H9 (cell line): ENCODE data around the gene ALDH1L1. TPM values are rescaled to one million over a fixed set of nuclear protein-coding genes. Genes with fewer than 3 reads are reported as not detected.

ENCODE experiments used
- DNase-seq: peaks from one replicate; pipeline ENCODE4 v3.0.0-alpha.2; 2017
- H2AFZ ChIP-seq: one replicate; pipeline ENCODE4 v1.6.1; 2013; ENCODE audit warnings: mild to moderate bottlenecking, low read length, control low read depth, moderate library complexity
- H2AK5ac ChIP-seq: 2 replicates; pipeline ENCODE4 v1.6.1; 2013; ENCODE audit warnings: low read length, control low read depth, mixed read lengths; ENCODE audit not compliant: insufficient read length
- H2BK120ac ChIP-seq: one replicate; pipeline ENCODE4 v1.6.1; 2013; ENCODE audit warnings: low read depth, mild to moderate bottlenecking, low read length, control low read depth, inconsistent platforms; ENCODE audit not compliant: poor library complexity, severe bottlenecking
- H2BK12ac ChIP-seq: 2 replicates; pipeline ENCODE4 v1.6.1; 2013; ENCODE audit warnings: low read length, control low read depth, mixed read lengths, low read depth; ENCODE audit not compliant: insufficient read length
- H2BK15ac ChIP-seq: 2 replicates; pipeline ENCODE4 v1.6.1; 2013; ENCODE audit warnings: low read depth, low read length, control low read depth
- H2BK20ac ChIP-seq: one replicate; pipeline ENCODE4 v1.6.1; 2013; ENCODE audit warnings: low read depth, mild to moderate bottlenecking, low read length, control low read depth, inconsistent platforms; ENCODE audit not compliant: poor library complexity, severe bottlenecking
- H2BK5ac ChIP-seq: 2 replicates; pipeline ENCODE4 v1.6.1; 2013; ENCODE audit warnings: low read length, control low read depth, mixed read lengths; ENCODE audit not compliant: insufficient read length
- H3K14ac ChIP-seq: 2 replicates; pipeline ENCODE4 v1.6.1; 2013; ENCODE audit warnings: low read length, control low read depth; ENCODE audit not compliant: insufficient read depth
- H3K18ac ChIP-seq: 2 replicates; pipeline ENCODE4 v1.6.1; 2013; ENCODE audit warnings: low read depth, mild to moderate bottlenecking, mixed read lengths, low read length, control low read depth; ENCODE audit not compliant: insufficient read length
- H3K23ac ChIP-seq: 2 replicates; pipeline ENCODE4 v1.6.1; 2013; ENCODE audit warnings: low read length, control low read depth, mixed read lengths, low read depth; ENCODE audit not compliant: insufficient read length
- H3K23me2 ChIP-seq: 2 replicates; pipeline ENCODE4 v1.6.1; 2013; ENCODE audit warnings: low read depth, mild to moderate bottlenecking, mixed read lengths, low read length, control low read depth; ENCODE audit not compliant: insufficient read length, poor library complexity, severe bottlenecking
- H3K27ac ChIP-seq: 2 replicates; pipeline ENCODE4 v1.5.1; 2013; ENCODE audit warnings: low read length, control low read depth, mixed read lengths, low read depth; ENCODE audit not compliant: insufficient read length
- H3K27me3 ChIP-seq: 2 replicates; pipeline ENCODE4 v1.6.1; 2013; ENCODE audit warnings: low read length, control low read depth, inconsistent platforms; ENCODE audit not compliant: insufficient read depth
- H3K4ac ChIP-seq: 2 replicates; pipeline ENCODE4 v1.6.1; 2013; ENCODE audit warnings: low read depth, mild to moderate bottlenecking, control low read depth, inconsistent platforms, low read length, moderate library complexity
- H3K4me1 ChIP-seq: 2 replicates; pipeline ENCODE4 v1.6.1; 2013; ENCODE audit warnings: low read length, control low read depth, inconsistent platforms; ENCODE audit not compliant: insufficient read depth
- H3K4me2 ChIP-seq: 2 replicates; pipeline ENCODE4 v1.6.1; 2013; ENCODE audit warnings: low read length, control low read depth, mixed read lengths; ENCODE audit not compliant: insufficient read length, insufficient read depth
- H3K56ac ChIP-seq: 2 replicates; pipeline ENCODE4 v1.6.1; 2013; ENCODE audit warnings: low read depth, mild to moderate bottlenecking, mixed read lengths, low read length, control low read depth; ENCODE audit not compliant: insufficient read length
- H3K79me1 ChIP-seq: 2 replicates; pipeline ENCODE4 v1.6.1; 2013; ENCODE audit warnings: low read depth, mild to moderate bottlenecking, moderate library complexity, low read length, control low read depth, inconsistent platforms; ENCODE audit not compliant: insufficient read depth, poor library complexity, severe bottlenecking
- H3K79me2 ChIP-seq: 2 replicates; pipeline ENCODE4 v1.6.1; 2013; ENCODE audit warnings: low read length, control low read depth, inconsistent platforms; ENCODE audit not compliant: insufficient read depth
- H3K9ac ChIP-seq: 2 replicates; pipeline ENCODE4 v1.6.1; 2013; ENCODE audit warnings: low read length, control low read depth, mixed read lengths; ENCODE audit not compliant: insufficient read length; ENCODE audit errors: extremely low read depth
- H3K9me3 ChIP-seq: one replicate; pipeline ENCODE4 v1.6.1; 2013; ENCODE audit warnings: low read depth, low read length, inconsistent platforms; ENCODE audit not compliant: control insufficient read depth
- H3T11ph ChIP-seq: one replicate; pipeline ENCODE4 v1.6.1; 2013; ENCODE audit warnings: mild to moderate bottlenecking, low read length, control low read depth, inconsistent platforms
- H4K20me1 ChIP-seq: one replicate; pipeline ENCODE4 v1.6.1; 2013; ENCODE audit not compliant: control insufficient read depth, insufficient read length, insufficient read depth
- H4K5ac ChIP-seq: 2 replicates; pipeline ENCODE4 v1.6.1; 2013; ENCODE audit warnings: low read depth, mild to moderate bottlenecking, mixed read lengths, low read length, control low read depth; ENCODE audit not compliant: insufficient read length
- H4K8ac ChIP-seq: replicated peaks from 2 replicates; pipeline ENCODE4 v1.6.1; 2013; ENCODE audit warnings: low read length, control low read depth, mixed read lengths, low read depth; ENCODE audit not compliant: insufficient read length
- H4K91ac ChIP-seq: 2 replicates; pipeline ENCODE4 v1.6.1; 2013; ENCODE audit warnings: low read depth, mild to moderate bottlenecking, moderate library complexity, mixed read lengths, low read length, control low read depth; ENCODE audit not compliant: insufficient read length
- H3K27ac Mint-ChIP-seq, 3 experiments: 2 replicates in 2 of 3; 3 replicates in 1 of 3; pipeline ENCODE4 v1.8.0; 2020 to 2021; ENCODE audit warnings: mixed read lengths in 3 of 3, mild to moderate bottlenecking in 1 of 3, moderate library complexity in 1 of 3
- H3K27me3 Mint-ChIP-seq: 2 replicates; pipeline ENCODE4 v1.8.0; 2021; ENCODE audit warnings: low read depth, mild to moderate bottlenecking, moderate library complexity, mixed read lengths
- H3K36me3 Mint-ChIP-seq, 3 experiments: 2 replicates in 2 of 3; 3 replicates in 1 of 3; pipeline ENCODE4 v1.8.0; 2020 to 2021; ENCODE audit warnings: low read depth in 3 of 3, mixed read lengths in 3 of 3; ENCODE audit not compliant: insufficient read depth in 1 of 3
- H3K4me1 Mint-ChIP-seq, 2 experiments: 2 replicates each; pipeline ENCODE4 v1.8.0; 2020; ENCODE audit warnings: mixed read lengths in 2 of 2
- H3K4me3 Mint-ChIP-seq, 2 experiments: 2 replicates in 1 of 2; 3 replicates in 1 of 2; pipeline ENCODE4 v1.8.0; 2020 to 2021; ENCODE audit warnings: mild to moderate bottlenecking in 2 of 2, mixed read lengths in 2 of 2, moderate library complexity in 1 of 2
- H3K9me3 Mint-ChIP-seq, 2 experiments: 2 replicates in 1 of 2; 3 replicates in 1 of 2; pipeline ENCODE4 v1.8.0; 2020; ENCODE audit warnings: mild to moderate bottlenecking in 2 of 2, mixed read lengths in 2 of 2, moderate library complexity in 1 of 2
- CTCF ChIP-seq: fragments of 200-600 bp; sonication (generic); conservative IDR thresholded peaks from 3 replicates; pipeline ENCODE4 v1.8.0; 2021; ENCODE audit warnings: antibody characterized with exemption, mild to moderate bottlenecking
- WGBS: extraction: QIAGEN DNeasy Blood & Tissue Kit; methylation state at CpG from one replicate; pipeline ENCODE4 v1.1.7; 2013; ENCODE audit warnings: missing lambda C conversion rate, low lambda C conversion rate, mixed read lengths; ENCODE audit not compliant: insufficient read length; ENCODE audit errors: extremely low coverage; 5-methylcytosine and 5-hydroxymethylcytosine counted together
- total RNA-seq: library from RNA; stranded (reverse); gene quantifications from 2 replicates; pipeline ENCODE4 v1.2.1, GENCODE V29; 2021

Gene ALDH1L1
- total RNA-seq, 1 experiment from 2014 or later, result 0.90 TPM

GRCh38 chr3:126128504-126129397, 51.6 kb downstream of the ALDH1L1 start:
- Histone ChIP-seq H4K8ac (no peak overlapping the region), H4K20me1 (no peaks in the 10 kb centered on the region), H3K9ac (no peak overlapping the region), H3K4ac (no peak overlapping the region), H2BK12ac (no peak overlapping the region), H2BK5ac (no peak overlapping the region), H2AFZ (no peak overlapping the region), H3K23me2 (no peaks in the 10 kb centered on the region), H2BK20ac (no peak overlapping the region), H3K4me2 (no peak overlapping the region), H3K23ac (no peak overlapping the region), H3K56ac (no peak overlapping the region), H3K14ac (no peak overlapping the region), H3T11ph (no peak overlapping the region), H2BK15ac (no peak overlapping the region; the same call in 1 of the 2 replicates), H3K4me1 (peaks cover 3% of the 10 kb centered on the region; the same call in 1 of the 2 replicates), H3K18ac (no peak overlapping the region), H4K5ac (no peak overlapping the region), H3K79me2 (no peaks in the 10 kb centered on the region), H2BK120ac (no peak overlapping the region), H2AK5ac (no peak overlapping the region), H3K27me3 (no peaks in the 10 kb centered on the region), H3K27ac (no peak overlapping the region), H4K91ac (no peak overlapping the region), H3K79me1 (no peaks in the 10 kb centered on the region), H3K9me3 (no peaks in the 10 kb centered on the region)
- H3K27me3 Mint-ChIP-seq, result peaks cover 8% of the 10 kb centered on the region
- H3K4me1 Mint-ChIP-seq, result peaks cover 24 to 35% of the 10 kb centered on the region in 2 experiments
- no peaks in the 10 kb centered on the region for H3K9me3 Mint-ChIP-seq
- H3K4me3 Mint-ChIP-seq, result no peak overlapping the region
- H3K27ac Mint-ChIP-seq, result no peak overlapping the region
- TF ChIP-seq CTCF, result no peak
- H3K36me3 Mint-ChIP-seq, result no peaks in the 10 kb centered on the region
- no CpG with 5 or more reads among the region's 13 CpGs for WGBS
- peak; percentile 19 for DNase-seq
